HG03457 (cell line): ENCODE measurements around the gene BHLHA9.
"Not testable (repeated sequence)": the region's sequence is repeated elsewhere in the genome, so short reads cannot be mapped to it uniquely, and the experiment has no call there.

Experiments used
- ATAC-seq: cut with Tn5 transposase; IDR thresholded peaks from one replicate; pipeline ENCODE4 v1.9.1; 2021; ENCODE audit warnings: moderate number of reproducible peaks; ENCODE audit not compliant: unreplicated experiment

The BHLHA9 gene

GRCh38 chr17:1299552-1300370 lies 29.5 kb downstream of the BHLHA9 start:
- ATAC-seq = no peak

GRCh38 chr17:1300371-1300905 lies 30.2 kb downstream of the BHLHA9 start:
- ATAC-seq = no peak

- ATAC-seq = no peak
Measured at GRCh38 chr17:1301546-1301945, 31.3 kb downstream of the BHLHA9 start.

- no peak for ATAC-seq
Measured at GRCh38 chr17:1302761-1303160, 32.5 kb downstream of the BHLHA9 start.

GRCh38 chr17:1304522-1304921 lies 34.3 kb downstream of the BHLHA9 start:
- no peak for ATAC-seq

GRCh38 chr17:1304962-1305563 lies 34.8 kb downstream of the BHLHA9 start:
- no peak for ATAC-seq

- not testable (repeated sequence) for ATAC-seq
Measured at GRCh38 chr17:1307829-1308228, 37.6 kb downstream of the BHLHA9 start.

- no peak for ATAC-seq
Measured at GRCh38 chr17:1312261-1312870, 42.1 kb downstream of the BHLHA9 start.

- no peak for ATAC-seq
Measured at GRCh38 chr17:1313270-1314005, 43.2 kb downstream of the BHLHA9 start.

- ATAC-seq = no peak
Measured at GRCh38 chr17:1315409-1315808, 45.2 kb downstream of the BHLHA9 start.

- ATAC-seq = no peak
Measured at GRCh38 chr17:1315891-1316403, 45.7 kb downstream of the BHLHA9 start.
